Measurements from ENCODE around the gene DLG2. TPM values are rescaled to one million over a fixed set of nuclear protein-coding genes. Genes with fewer than 3 reads are reported as not detected.

The DLG2 gene
- total and polyA plus RNA-seq, 2 of the 8 experiments (the other 6 are each of a cell fraction or from before 2014, with no cell fraction given), result 1.7 to 14.3 TPM

- no peak overlapping the region for H2BK12ac ChIP-seq (ENCODE audit: low read depth, low read length)
- DNase-seq (ENCODE audit: low read depth in 1 of 2, low spot score in 2 of 2) (no peak), FAIRE-seq (no peak)
- no peaks in the 10 kb centered on the region for H3K79me1 ChIP-seq (ENCODE audit: low read depth, low read length)
- ChIA-PET CTCF (ENCODE audit: partially characterized antibody) (no interaction called here), POLR2A (ENCODE audit: partially characterized antibody) (no interaction called here)
- WGBS, 2 experiments (ENCODE audit: extremely low coverage in 1 of 2, insufficient coverage in 1 of 2, insufficient read length in 1 of 2, insufficient replicate concordance in 2 of 2, low coverage in 1 of 2, low lambda C conversion rate in 2 of 2, missing lambda C conversion rate in 1 of 2), result 88% methylated on average over 3 of the region's 3 CpGs; no CpG with 5 or more reads in 1 of the 2 experiments
- no peak overlapping the region for H3K4me2 ChIP-seq (ENCODE audit: insufficient read depth in 1 of 2, low read depth in 2 of 2, low read length in 2 of 2)
- no peak overlapping the region for H3K23ac ChIP-seq (ENCODE audit: insufficient read length)
- peaks cover 0 to 6% of the 10 kb centered on the region in 2 experiments; a peak in 2 of 4 replicates for H3K9me3 ChIP-seq (ENCODE audit: insufficient read depth in 2 of 2, low read depth in 1 of 2, low read length in 1 of 2)
- no peak overlapping the region for H4K91ac ChIP-seq (replicated peaks; ENCODE audit: insufficient read length, low read length)
- no peak overlapping the region for H3K18ac ChIP-seq (ENCODE audit: extremely low read depth, low read length)
- H4K5ac ChIP-seq (ENCODE audit: insufficient read length, low read depth, low read length), result no peak overlapping the region
- H4K8ac ChIP-seq (ENCODE audit: extremely low read depth, insufficient read depth, low read length), result no peak overlapping the region
- no peaks in the 10 kb centered on the region for H3K27me3 ChIP-seq (replicated peaks in 1 of 4; ENCODE audit: control insufficient read depth in 3 of 4, extremely low read depth in 1 of 4, insufficient read depth in 3 of 4, low read length in 3 of 4)
- TF ChIP-seq GTF2F1 (IDR thresholded peaks at IDR 0.05; ENCODE audit: borderline replicate concordance, low read depth, low read length), result no peak
- TF ChIP-seq SP1 (IDR thresholded peaks at IDR 0.05; ENCODE audit: low read depth, low read length), result no peak
- no peak for TF ChIP-seq SIX5 (IDR thresholded peaks at IDR 0.05; ENCODE audit: low read depth, low read length)
- TF ChIP-seq PHF8 (conservative IDR thresholded peaks at IDR 0.05; ENCODE audit: low read depth, low read length), result no peak
- no peaks in the 10 kb centered on the region for H3K4me1 ChIP-seq (replicated peaks in 1 of 4; ENCODE audit: control insufficient read depth in 3 of 4, insufficient read depth in 4 of 4, low read length in 3 of 4)
- H2BK120ac ChIP-seq (replicated peaks; ENCODE audit: low read depth, low read length), result no peak overlapping the region
- H3K56ac ChIP-seq (replicated peaks; ENCODE audit: insufficient read length, low read depth, low read length), result no peak overlapping the region
- no peaks in the 10 kb centered on the region for H4K20me1 ChIP-seq (replicated peaks in 1 of 2; ENCODE audit: control insufficient read depth in 1 of 2, insufficient read depth in 2 of 2, low read length in 2 of 2)
- H3K14ac ChIP-seq (ENCODE audit: insufficient read length), result no peak overlapping the region
- H2AFZ ChIP-seq (ENCODE audit: low read length), result no peak overlapping the region
- no peak overlapping the region for H3K27ac ChIP-seq (ENCODE audit: low read depth, low read length)
- no peak overlapping the region for H3K4ac ChIP-seq (replicated peaks; ENCODE audit: insufficient read length, low read depth, low read length)
- no peak overlapping the region for H2AK5ac ChIP-seq (ENCODE audit: low read depth, low read length)
- H3K4me3 ChIP-seq (ENCODE audit: extremely low read depth in 1 of 4, insufficient read depth in 2 of 4, low read depth in 3 of 4, low read length in 4 of 4), result no peak overlapping the region
- no peaks in the 10 kb centered on the region for H3K79me2 ChIP-seq (ENCODE audit: control insufficient read depth in 1 of 2, insufficient read depth in 2 of 2, low read length in 2 of 2)
- no peak overlapping the region for H2BK20ac ChIP-seq (ENCODE audit: low read length)
- no peak overlapping the region for H3K9ac ChIP-seq (replicated peaks in 1 of 4; ENCODE audit: extremely low read depth in 1 of 4, low read depth in 3 of 4, low read length in 3 of 4)
- H3K36me3 ChIP-seq (ENCODE audit: control insufficient read depth in 2 of 4, insufficient read depth in 4 of 4, low read length in 3 of 4), result no peaks in the 10 kb centered on the region
- H2BK5ac ChIP-seq (ENCODE audit: low read depth, low read length), result no peak overlapping the region
- H2BK15ac ChIP-seq (ENCODE audit: low read length), result no peak overlapping the region
- H3K23me2 ChIP-seq (ENCODE audit: low read depth, low read length), result no peaks in the 10 kb centered on the region
Observed at GRCh38 chr11:83862033-83862432, 1765.1 kb downstream of the DLG2 start.
